HL-60 (cell line): ENCODE results near the gene SREBF1.

ENCODE experiments used
- DNase-seq, 2 experiments: peaks; one replicate each; pipeline ENCODE4 v3.0.0-alpha.2; 2010 to 2020; ENCODE audit warnings: low read depth in 1 of 2, low spot score in 1 of 2
- H3K27ac ChIP-seq: fragments of 250-450 bp; sonication (Bioruptor Pico); replicated peaks from 2 replicates; pipeline ENCODE4 v1.5.1; 2020; ENCODE audit warnings: mild to moderate bottlenecking, moderate library complexity
- H3K27me3 ChIP-seq: fragments of 250-450 bp; sonication (Bioruptor Pico); 2 replicates; pipeline ENCODE4 v1.5.1; 2021; ENCODE audit warnings: mild to moderate bottlenecking, moderate library complexity; ENCODE audit not compliant: insufficient read depth, poor library complexity, severe bottlenecking
- H3K4me3 ChIP-seq: replicated peaks from 2 replicates; pipeline ENCODE4 v1.5.1; 2011; ENCODE audit warnings: mild to moderate bottlenecking, control low read depth, low read length; ENCODE audit not compliant: insufficient read depth
- CTCF ChIP-seq: IDR thresholded peaks from one replicate; pipeline ENCODE4 v1.5.1; 2011; ENCODE audit warnings: low read length, control low read depth, inconsistent platforms; ENCODE audit not compliant: insufficient read depth
- GABPA ChIP-seq: IDR thresholded peaks from 2 replicates; pipeline ENCODE4 v1.6.1; 2012; ENCODE audit warnings: low read depth
- POLR2AphosphoS5 ChIP-seq: IDR thresholded peaks from 2 replicates; pipeline ENCODE4 v1.6.1; 2012; ENCODE audit warnings: low read depth
- SPI1 ChIP-seq: IDR thresholded peaks from 2 replicates; pipeline ENCODE4 v1.6.1; 2012; ENCODE audit warnings: low read depth, mild to moderate bottlenecking, borderline replicate concordance
- long read RNA-seq: library from polyadenylated mRNA; unstranded; transcript quantifications from one replicate; pipeline ENCODE4 v2.0.0, GENCODE V29; 2020
- TF ChIP-seq, protein P1 (sequence below): IDR thresholded peaks from 2 replicates; pipeline ENCODE4 v1.6.1; 2012; ENCODE audit warnings: low read depth; ENCODE audit not compliant: insufficient replicate concordance

SREBF1 gene
- long read RNA-seq, partial matches to known transcripts = 9 of 15 reads
- long read RNA-seq, other reads (novel, unspliced or antisense) = 5 of 15 reads

DNA sequence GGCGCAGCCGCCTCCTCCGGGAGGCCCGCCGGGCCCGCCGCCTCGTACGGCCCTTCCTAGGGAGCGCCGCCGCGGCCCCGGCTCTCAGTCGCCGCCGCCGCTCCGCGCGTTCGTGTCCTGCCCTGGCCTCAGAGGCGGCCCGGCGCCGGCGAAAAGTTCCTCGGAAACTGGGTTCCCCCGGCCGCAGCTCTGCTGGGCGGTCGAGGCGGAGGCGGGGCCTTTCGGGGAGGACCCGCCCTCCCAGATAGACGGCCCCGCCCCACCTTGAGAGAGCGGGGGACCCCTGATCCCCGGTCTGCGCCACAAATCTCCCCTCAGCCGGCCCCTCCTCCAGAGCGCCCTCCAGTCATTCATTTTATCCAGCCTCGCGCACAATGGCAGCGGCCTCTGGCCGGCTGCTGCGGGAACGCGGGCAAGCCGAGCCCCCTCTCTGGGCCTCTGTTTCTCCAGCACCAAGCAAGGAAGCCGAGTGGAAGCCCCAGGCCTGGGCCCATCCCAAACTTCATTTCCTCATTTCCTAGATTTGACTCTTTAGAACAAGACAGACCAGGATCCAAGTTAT is at the start of gene SREBF1:
Gene SREBF1 (minus strand): TSS at position 169 of the 562 bp plus-strand sequence. CDS start 169 bp downstream, outside the sequence.
- DNase-seq = no peak
- H3K27me3 ChIP-seq = no peaks in the 10 kb centered on the region
- H3K27ac ChIP-seq = peak within 1 kb of the TSS; percentile 88
- H3K4me3 ChIP-seq = peak within 1 kb of the TSS; percentile 65
- no peak for TF ChIP-seq SPI1
- no peak for TF ChIP-seq GABPA
- TF ChIP-seq CTCF = no peak
- no peak; the same call in 1 of the 2 replicates for TF ChIP-seq POLR2AphosphoS5
- TF ChIP-seq, protein P1, sequence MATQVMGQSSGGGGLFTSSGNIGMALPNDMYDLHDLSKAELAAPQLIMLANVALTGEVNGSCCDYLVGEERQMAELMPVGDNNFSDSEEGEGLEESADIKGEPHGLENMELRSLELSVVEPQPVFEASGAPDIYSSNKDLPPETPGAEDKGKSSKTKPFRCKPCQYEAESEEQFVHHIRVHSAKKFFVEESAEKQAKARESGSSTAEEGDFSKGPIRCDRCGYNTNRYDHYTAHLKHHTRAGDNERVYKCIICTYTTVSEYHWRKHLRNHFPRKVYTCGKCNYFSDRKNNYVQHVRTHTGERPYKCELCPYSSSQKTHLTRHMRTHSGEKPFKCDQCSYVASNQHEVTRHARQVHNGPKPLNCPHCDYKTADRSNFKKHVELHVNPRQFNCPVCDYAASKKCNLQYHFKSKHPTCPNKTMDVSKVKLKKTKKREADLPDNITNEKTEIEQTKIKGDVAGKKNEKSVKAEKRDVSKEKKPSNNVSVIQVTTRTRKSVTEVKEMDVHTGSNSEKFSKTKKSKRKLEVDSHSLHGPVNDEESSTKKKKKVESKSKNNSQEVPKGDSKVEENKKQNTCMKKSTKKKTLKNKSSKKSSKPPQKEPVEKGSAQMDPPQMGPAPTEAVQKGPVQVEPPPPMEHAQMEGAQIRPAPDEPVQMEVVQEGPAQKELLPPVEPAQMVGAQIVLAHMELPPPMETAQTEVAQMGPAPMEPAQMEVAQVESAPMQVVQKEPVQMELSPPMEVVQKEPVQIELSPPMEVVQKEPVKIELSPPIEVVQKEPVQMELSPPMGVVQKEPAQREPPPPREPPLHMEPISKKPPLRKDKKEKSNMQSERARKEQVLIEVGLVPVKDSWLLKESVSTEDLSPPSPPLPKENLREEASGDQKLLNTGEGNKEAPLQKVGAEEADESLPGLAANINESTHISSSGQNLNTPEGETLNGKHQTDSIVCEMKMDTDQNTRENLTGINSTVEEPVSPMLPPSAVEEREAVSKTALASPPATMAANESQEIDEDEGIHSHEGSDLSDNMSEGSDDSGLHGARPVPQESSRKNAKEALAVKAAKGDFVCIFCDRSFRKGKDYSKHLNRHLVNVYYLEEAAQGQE = no peak

DNA sequence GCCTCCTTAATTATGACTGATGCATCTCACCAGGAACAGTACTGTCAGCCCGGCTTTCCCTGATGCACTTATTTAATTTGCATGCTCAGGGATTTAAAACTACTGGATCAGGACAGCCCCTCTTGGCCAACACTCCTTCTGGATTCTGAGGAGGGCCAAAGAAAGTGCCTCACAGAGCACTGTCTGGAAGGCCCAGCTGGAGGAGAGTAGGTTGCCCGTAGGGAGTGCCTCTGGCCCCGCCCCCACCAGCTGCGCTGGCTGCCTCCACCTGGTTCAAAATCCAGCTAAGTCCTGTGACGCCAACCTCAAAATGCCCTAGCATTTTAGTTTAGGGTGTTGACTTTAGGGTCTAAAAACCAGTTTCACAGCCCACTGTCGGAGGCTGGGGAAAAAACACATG is 49.4 kb upstream of the SREBF1 start:
- no peak for DNase-seq
- H3K4me3 ChIP-seq = no peak overlapping the region
- no peaks in the 10 kb centered on the region for H3K27me3 ChIP-seq
- H3K27ac ChIP-seq = no peak overlapping the region
- TF ChIP-seq POLR2AphosphoS5 (no peak), CTCF (no peak)

- TF ChIP-seq GABPA (no peak), SPI1 (no peak), POLR2AphosphoS5 (no peak), CTCF (no peak)
- TF ChIP-seq, protein P1 = no peak
- no peak for DNase-seq
- Histone ChIP-seq H3K27me3 (no peaks in the 10 kb centered on the region), H3K4me3 (no peak overlapping the region), H3K27ac (no peak overlapping the region)
These were observed 47.9 kb upstream of the SREBF1 start for GRCh38 chr17:17884391-17885357.
